Neuronal stem cell (in vitro differentiated cells): ENCODE measurements around the gene RTP1.

Experiments
- DNase-seq: peaks from one replicate; pipeline ENCODE4 v3.0.0-alpha.2; 2013; ENCODE audit warnings: low spot score
- H2AFZ ChIP-seq: one replicate; pipeline ENCODE4 v1.6.1; 2013; ENCODE audit warnings: mild to moderate bottlenecking, low read length, inconsistent platforms
- H2AK5ac ChIP-seq: 2 replicates; pipeline ENCODE4 v1.6.1; 2013; ENCODE audit warnings: low read depth, mild to moderate bottlenecking, inconsistent platforms, low read length, moderate library complexity, mixed read lengths
- H2BK120ac ChIP-seq: 2 replicates; pipeline ENCODE4 v1.6.1; 2013; ENCODE audit warnings: low read depth, mild to moderate bottlenecking, inconsistent platforms, low read length, moderate library complexity, mixed read lengths
- H2BK12ac ChIP-seq: one replicate; pipeline ENCODE4 v1.6.1; 2013; ENCODE audit warnings: low read length, inconsistent platforms
- H2BK15ac ChIP-seq: 2 replicates; pipeline ENCODE4 v1.6.1; 2013; ENCODE audit warnings: mild to moderate bottlenecking, low read length, inconsistent platforms, mixed read lengths
- H2BK5ac ChIP-seq: one replicate; pipeline ENCODE4 v1.6.1; 2013; ENCODE audit warnings: inconsistent platforms, mild to moderate bottlenecking, low read length, moderate library complexity
- H3K14ac ChIP-seq: one replicate; pipeline ENCODE4 v1.6.1; 2013; ENCODE audit warnings: low read length, inconsistent platforms
- H3K18ac ChIP-seq: 2 replicates; pipeline ENCODE4 v1.6.1; 2013; ENCODE audit warnings: low read length, inconsistent platforms
- H3K23ac ChIP-seq: 2 replicates; pipeline ENCODE4 v1.6.1; 2013; ENCODE audit warnings: low read depth, mild to moderate bottlenecking, mixed read lengths, low read length, inconsistent platforms; ENCODE audit not compliant: poor library complexity
- H3K27ac ChIP-seq: replicated peaks from 3 replicates; pipeline ENCODE4 v1.5.1; 2013; ENCODE audit warnings: low read length, inconsistent platforms
- H3K27me3 ChIP-seq, 3 experiments: 2 replicates each; pipeline ENCODE4 v1.6.1; 2013; ENCODE audit warnings: low read length in 3 of 3, mild to moderate bottlenecking in 2 of 3, inconsistent platforms in 1 of 3, low read depth in 1 of 3, mixed read lengths in 1 of 3, moderate library complexity in 1 of 3; ENCODE audit not compliant: control insufficient read depth in 3 of 3, insufficient read depth in 3 of 3
- H3K36me3 ChIP-seq, 2 donors: replicated peaks in 1 of 2; 2 replicates each; pipeline ENCODE4 v1.6.1; 2013; ENCODE audit warnings: low read length in 2 of 2; ENCODE audit not compliant: control insufficient read depth in 2 of 2, insufficient read depth in 2 of 2
- H3K4ac ChIP-seq: 2 replicates; pipeline ENCODE4 v1.6.1; 2013; ENCODE audit warnings: inconsistent platforms, mild to moderate bottlenecking, low read length, moderate library complexity
- H3K4me1 ChIP-seq, 2 donors: 1 replicate in 1 of 2; 2 replicates in 1 of 2; pipeline ENCODE4 v1.6.1; 2013; ENCODE audit warnings: low read length in 2 of 2, low read depth in 1 of 2; ENCODE audit not compliant: control insufficient read depth in 2 of 2, insufficient read depth in 1 of 2
- H3K4me2 ChIP-seq: one replicate; pipeline ENCODE4 v1.6.1; 2013; ENCODE audit warnings: mild to moderate bottlenecking, low read length, inconsistent platforms; ENCODE audit not compliant: insufficient read depth, poor library complexity, severe bottlenecking
- H3K4me3 ChIP-seq, 2 donors: 2 replicates each; pipeline ENCODE4 v1.5.1; 2013; ENCODE audit warnings: low read length in 2 of 2, mild to moderate bottlenecking in 2 of 2, inconsistent platforms in 1 of 2, moderate library complexity in 1 of 2
- H3K79me1 ChIP-seq: one replicate; pipeline ENCODE4 v1.6.1; 2013; ENCODE audit warnings: low read depth, mild to moderate bottlenecking, inconsistent platforms, low read length, moderate library complexity
- H3K9ac ChIP-seq: one replicate; pipeline ENCODE4 v1.6.1; 2013; ENCODE audit warnings: mild to moderate bottlenecking, low read depth, low read length, inconsistent platforms; ENCODE audit not compliant: poor library complexity
- H3K9me3 ChIP-seq, 2 donors: replicated peaks in 1 of 2; 2 replicates each; pipeline versions ENCODE3 to v1.6.1; 2013; ENCODE audit warnings: low read length in 2 of 2, mild to moderate bottlenecking in 2 of 2, inconsistent platforms in 1 of 2, low read depth in 1 of 2, mixed read lengths in 1 of 2, moderate library complexity in 1 of 2; ENCODE audit not compliant: control insufficient read depth in 2 of 2, insufficient read depth in 1 of 2
- H4K8ac ChIP-seq: one replicate; pipeline ENCODE4 v1.6.1; 2013; ENCODE audit warnings: low read depth, mild to moderate bottlenecking, inconsistent platforms, low read length, moderate library complexity
- H4K91ac ChIP-seq: one replicate; pipeline ENCODE4 v1.6.1; 2013; ENCODE audit warnings: low read length, low read depth, mild to moderate bottlenecking, inconsistent platforms; ENCODE audit not compliant: poor library complexity
- WGBS, 2 donors: extraction: QIAGEN DNeasy Blood & Tissue Kit; methylation state at CpG; one replicate each; pipeline ENCODE4 v1.1.7; 2013; ENCODE audit warnings: missing lambda C conversion rate in 2 of 2, mixed read lengths in 1 of 2; ENCODE audit not compliant: insufficient read length in 2 of 2, insufficient replicate concordance in 1 of 2; ENCODE audit errors: extremely low coverage in 2 of 2; 5-methylcytosine and 5-hydroxymethylcytosine counted together

Gene RTP1

GRCh38 chr3:187210091-187210490 is 12.8 kb downstream of the RTP1 start:
- Histone ChIP-seq H3K79me1 (no peaks in the 10 kb centered on the region), H3K4me1 (peaks cover 0 to 5% of the 10 kb centered on the region in 2 donors), H3K4ac (no peak overlapping the region), H3K4me2 (no peak overlapping the region), H3K9ac (no peak overlapping the region), H2BK5ac (no peak overlapping the region), H2BK15ac (no peak overlapping the region), H4K8ac (no peak overlapping the region), H3K14ac (no peak overlapping the region), H3K36me3 (no peaks in the 10 kb centered on the region), H2AFZ (no peak overlapping the region), H3K27ac (no peak overlapping the region), H3K27me3 (no peaks in the 10 kb centered on the region), H3K23ac (no peak overlapping the region), H3K4me3 (no peak overlapping the region), H4K91ac (no peak overlapping the region), H3K18ac (no peak overlapping the region), H2BK120ac (no peak overlapping the region), H3K9me3 (peaks cover 0 to 5% of the 10 kb centered on the region in 2 donors), H2AK5ac (no peak overlapping the region), H2BK12ac (no peak overlapping the region)
- no peak for DNase-seq
- WGBS, 2 donors, result no CpG with 5 or more reads among the region's 1 CpG

DNA sequence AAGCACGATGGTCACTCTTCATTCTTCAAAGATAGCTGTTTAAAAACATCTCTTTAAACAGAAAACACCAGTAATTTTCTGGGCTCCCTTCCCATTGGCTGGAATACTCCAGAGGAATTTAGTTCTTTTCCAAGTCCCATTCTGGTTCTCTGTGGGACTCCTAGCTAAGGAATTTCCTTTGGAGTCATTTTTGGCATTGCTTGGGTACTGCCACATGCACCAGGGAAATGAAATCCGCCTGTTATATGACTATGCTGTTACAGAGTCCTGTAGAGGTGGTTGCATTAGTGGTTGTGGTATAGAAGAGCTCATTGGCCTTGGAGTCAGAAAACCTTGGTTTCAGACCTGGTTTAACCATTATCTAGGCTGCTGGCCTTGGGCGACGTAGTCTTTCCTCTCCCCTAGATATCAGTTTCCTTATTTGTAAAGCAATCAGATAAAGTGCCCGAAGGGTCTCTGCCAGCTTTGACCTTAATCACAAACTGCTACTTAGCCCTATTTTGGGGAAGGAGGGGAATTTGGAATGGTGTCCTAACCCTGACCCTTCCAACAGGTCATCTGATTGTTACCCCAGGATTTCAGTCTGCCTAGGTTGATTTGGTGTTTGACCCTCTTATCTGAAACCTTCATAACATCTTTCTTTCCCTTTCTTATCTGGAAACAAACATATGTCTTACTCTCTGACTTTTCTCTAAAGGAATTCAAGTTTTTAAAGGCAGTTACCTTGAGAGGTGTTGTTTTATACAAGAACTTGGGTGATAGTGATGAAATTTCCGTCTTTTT is 13.4 kb downstream of the RTP1 start:
- Histone ChIP-seq H4K91ac (no peak overlapping the region), H3K9me3 (peaks cover 0 to 5% of the 10 kb centered on the region in 2 donors), H3K23ac (no peak overlapping the region)

GRCh38 chr3:187211532-187212195 is 14.4 kb downstream of the RTP1 start:
- Histone ChIP-seq H3K9me3 (peaks cover 0 to 5% of the 10 kb centered on the region in 2 donors), H4K91ac (no peak overlapping the region), H3K4ac (no peak overlapping the region), H4K8ac (no peak overlapping the region), H3K27ac (no peak overlapping the region), H3K4me2 (no peak overlapping the region), H3K36me3 (no peaks in the 10 kb centered on the region), H3K27me3 (peaks cover 0 to 4% (median 0%) of the 10 kb centered on the region in 3 experiments), H2AK5ac (no peak overlapping the region), H3K9ac (no peak overlapping the region), H3K4me3 (no peak overlapping the region), H2BK120ac (no peak overlapping the region), H2BK12ac (no peak overlapping the region), H3K18ac (no peak overlapping the region), H3K79me1 (no peaks in the 10 kb centered on the region), H2BK5ac (no peak overlapping the region), H3K23ac (no peak overlapping the region), H3K4me1 (peaks cover 0 to 5% of the 10 kb centered on the region in 2 donors), H2AFZ (no peak overlapping the region), H3K14ac (no peak overlapping the region), H2BK15ac (no peak overlapping the region)
- DNase-seq, result no peak
- WGBS, 2 donors, result no CpG with 5 or more reads among the region's 3 CpGs

More for the DNA sequence above, 13.4 kb downstream of the RTP1 start:
- no peak overlapping the region for H2BK5ac ChIP-seq
- H3K18ac ChIP-seq, result no peak overlapping the region
- DNase-seq, result peak; percentile 23
- H3K4me1 ChIP-seq, result peaks cover 0 to 5% of the 10 kb centered on the region in 2 donors
- no peak overlapping the region for H3K4me3 ChIP-seq
- H3K4ac ChIP-seq, result no peak overlapping the region
- H3K14ac ChIP-seq, result no peak overlapping the region
- no peak overlapping the region for H2BK120ac ChIP-seq
- H2AK5ac ChIP-seq, result no peak overlapping the region
- no peak overlapping the region for H2BK12ac ChIP-seq
- H3K27ac ChIP-seq, result no peak overlapping the region
- no CpG with 5 or more reads among the region's 6 CpGs for WGBS, 2 donors
- H2BK15ac ChIP-seq, result no peak overlapping the region
- no peak overlapping the region for H2AFZ ChIP-seq
- H3K27me3 ChIP-seq, result no peaks in the 10 kb centered on the region
- no peaks in the 10 kb centered on the region for H3K79me1 ChIP-seq
- no peaks in the 10 kb centered on the region for H3K36me3 ChIP-seq
- no peak overlapping the region for H3K4me2 ChIP-seq
- H3K9ac ChIP-seq, result no peak overlapping the region
- no peak overlapping the region for H4K8ac ChIP-seq

- Histone ChIP-seq H3K23ac (no peak overlapping the region), H2AFZ (no peak overlapping the region), H3K27ac (no peak overlapping the region), H3K18ac (no peak overlapping the region), H3K4me1 (peaks cover 0 to 5% of the 10 kb centered on the region in 2 donors), H3K4ac (no peak overlapping the region), H4K8ac (no peak overlapping the region), H3K4me3 (no peak overlapping the region), H3K14ac (no peak overlapping the region), H2BK15ac (no peak overlapping the region), H3K27me3 (peaks cover 0 to 4% (median 0%) of the 10 kb centered on the region in 3 experiments), H3K79me1 (no peaks in the 10 kb centered on the region), H3K9me3 (peaks cover 0 to 2% of the 10 kb centered on the region in 2 donors), H2BK12ac (no peak overlapping the region), H3K36me3 (no peaks in the 10 kb centered on the region), H2BK5ac (no peak overlapping the region), H3K9ac (no peak overlapping the region), H2BK120ac (no peak overlapping the region), H4K91ac (no peak overlapping the region), H2AK5ac (no peak overlapping the region), H3K4me2 (no peak overlapping the region)
- DNase-seq, result no peak
- no CpG with 5 or more reads among the region's 3 CpGs for WGBS, 2 donors
These were observed 14.9 kb downstream of the RTP1 start for GRCh38 chr3:187212196-187212545.
